VCaP (cell line): Measurements from ENCODE around the gene ATP6V1A.
A peak's percentile ranks its signal among the peaks of the same experiment; 100 is the strongest.

Experiments
- H3K27ac ChIP-seq: fragments of 450-650 bp; 2 replicates; pipeline ENCODE4 v1.5.1; 2017
- TF ChIP-seq, protein P1 (sequence below): fragments of 450-650 bp; conservative IDR thresholded peaks from 2 replicates; pipeline ENCODE4 v1.5.1; 2017; ENCODE audit warnings: mild to moderate bottlenecking, moderate library complexity

The ATP6V1A gene

DNA sequence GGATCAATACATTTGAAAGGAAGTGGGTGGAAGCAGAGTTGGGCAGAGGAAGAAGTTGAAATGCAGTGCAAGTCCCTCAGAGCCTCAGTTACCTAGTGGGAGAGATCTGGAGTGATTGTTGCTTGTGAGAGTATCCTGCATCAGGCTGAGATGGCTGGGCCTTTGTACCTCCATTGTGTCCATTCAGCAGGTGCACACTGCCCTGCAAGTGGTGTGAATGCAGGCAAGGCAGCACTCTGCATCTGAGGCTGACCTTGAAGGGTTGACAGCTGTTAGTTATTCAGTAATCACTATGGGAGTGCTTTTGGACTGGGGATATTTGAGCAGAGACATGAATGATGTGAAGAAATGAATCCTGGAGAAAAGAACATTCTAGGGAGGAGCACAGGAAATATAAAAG, 25.2 kb downstream of the ATP6V1A start:
- H3K27ac ChIP-seq = no peak overlapping the region
- TF ChIP-seq, protein P1, sequence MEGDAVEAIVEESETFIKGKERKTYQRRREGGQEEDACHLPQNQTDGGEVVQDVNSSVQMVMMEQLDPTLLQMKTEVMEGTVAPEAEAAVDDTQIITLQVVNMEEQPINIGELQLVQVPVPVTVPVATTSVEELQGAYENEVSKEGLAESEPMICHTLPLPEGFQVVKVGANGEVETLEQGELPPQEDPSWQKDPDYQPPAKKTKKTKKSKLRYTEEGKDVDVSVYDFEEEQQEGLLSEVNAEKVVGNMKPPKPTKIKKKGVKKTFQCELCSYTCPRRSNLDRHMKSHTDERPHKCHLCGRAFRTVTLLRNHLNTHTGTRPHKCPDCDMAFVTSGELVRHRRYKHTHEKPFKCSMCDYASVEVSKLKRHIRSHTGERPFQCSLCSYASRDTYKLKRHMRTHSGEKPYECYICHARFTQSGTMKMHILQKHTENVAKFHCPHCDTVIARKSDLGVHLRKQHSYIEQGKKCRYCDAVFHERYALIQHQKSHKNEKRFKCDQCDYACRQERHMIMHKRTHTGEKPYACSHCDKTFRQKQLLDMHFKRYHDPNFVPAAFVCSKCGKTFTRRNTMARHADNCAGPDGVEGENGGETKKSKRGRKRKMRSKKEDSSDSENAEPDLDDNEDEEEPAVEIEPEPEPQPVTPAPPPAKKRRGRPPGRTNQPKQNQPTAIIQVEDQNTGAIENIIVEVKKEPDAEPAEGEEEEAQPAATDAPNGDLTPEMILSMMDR = no peak

DNA sequence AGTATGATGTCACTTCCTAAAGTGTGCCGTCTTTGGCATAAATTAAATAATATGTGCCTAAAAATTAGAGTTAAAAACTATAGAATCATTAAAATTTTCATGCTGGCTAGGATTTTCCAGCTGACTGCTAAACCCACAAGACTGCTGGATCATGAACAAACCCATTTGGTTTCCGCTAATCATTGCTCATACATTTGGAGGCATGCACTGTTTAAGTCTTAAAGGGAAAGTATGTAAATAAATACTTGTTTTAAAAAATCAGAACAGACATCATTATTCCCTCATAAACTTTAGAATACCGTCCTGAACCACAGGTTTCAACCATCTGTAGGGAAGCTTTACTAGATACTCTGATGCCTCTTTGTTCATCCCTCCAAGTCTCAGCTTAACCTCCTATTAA, 26.5 kb downstream of the ATP6V1A start:
- no peak overlapping the region for H3K27ac ChIP-seq
- TF ChIP-seq, protein P1 = no peak

DNA sequence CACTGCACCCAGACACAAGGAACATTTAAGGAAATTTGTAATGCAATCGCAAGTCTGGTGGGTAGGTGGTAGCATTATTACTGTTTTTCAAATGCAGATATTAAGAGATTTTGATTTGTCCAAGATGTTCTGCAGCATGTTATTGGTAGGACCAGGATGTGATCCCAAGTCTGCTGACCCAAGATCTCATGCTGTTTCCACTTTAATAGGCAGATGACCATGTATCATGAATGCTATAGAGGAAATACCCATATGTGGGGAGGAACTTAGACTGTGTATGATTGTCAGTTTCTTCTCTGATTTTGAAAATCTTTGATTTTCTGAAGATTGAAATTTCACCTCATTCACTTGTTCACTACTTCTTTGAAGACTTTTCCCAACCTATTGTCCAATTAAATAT, 28.7 kb downstream of the ATP6V1A start:
- H3K27ac ChIP-seq = no peak overlapping the region
- TF ChIP-seq, protein P1 = no peak

DNA sequence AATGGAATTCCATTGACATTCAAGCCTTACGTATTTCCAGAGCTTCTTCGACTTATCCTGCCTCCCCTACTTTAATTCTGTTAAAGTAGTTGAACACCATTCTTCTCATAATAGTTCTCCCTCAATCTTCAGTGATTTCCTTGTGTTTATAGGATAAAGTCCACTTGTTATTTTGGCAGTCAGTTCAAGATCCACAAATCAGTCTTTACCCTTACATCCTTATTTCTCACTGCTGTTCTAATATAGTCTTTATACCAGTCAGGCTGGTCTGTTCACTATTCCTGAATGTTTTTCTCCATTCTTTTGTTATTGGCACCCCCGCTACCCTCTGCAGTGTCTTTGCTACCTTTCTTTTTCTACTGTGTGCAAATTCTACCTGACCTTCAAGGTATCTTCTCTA, 29.7 kb downstream of the ATP6V1A start:
- TF ChIP-seq, protein P1 = no peak
- H3K27ac ChIP-seq = no peak overlapping the region

DNA sequence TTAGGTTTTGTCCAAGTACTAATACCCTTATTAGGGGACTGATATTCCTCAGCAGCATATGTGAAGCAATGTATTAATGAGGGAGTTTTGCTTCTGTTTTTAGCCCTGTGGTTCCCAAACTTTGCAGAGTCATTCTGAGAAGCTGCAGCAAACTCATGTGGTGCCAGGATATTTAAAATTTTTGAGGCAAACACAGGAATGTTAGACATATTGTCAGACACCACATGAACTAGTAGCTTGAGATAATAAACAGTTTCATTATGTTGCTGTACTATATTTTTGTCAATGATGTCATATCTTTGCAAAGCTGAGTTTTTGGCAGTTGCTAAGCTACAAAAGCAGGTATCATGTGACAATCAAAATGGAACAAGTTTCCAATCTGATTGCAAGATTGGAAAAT, 36.6 kb downstream of the ATP6V1A start:
- no peak overlapping the region for H3K27ac ChIP-seq
- TF ChIP-seq, protein P1 = no peak

DNA sequence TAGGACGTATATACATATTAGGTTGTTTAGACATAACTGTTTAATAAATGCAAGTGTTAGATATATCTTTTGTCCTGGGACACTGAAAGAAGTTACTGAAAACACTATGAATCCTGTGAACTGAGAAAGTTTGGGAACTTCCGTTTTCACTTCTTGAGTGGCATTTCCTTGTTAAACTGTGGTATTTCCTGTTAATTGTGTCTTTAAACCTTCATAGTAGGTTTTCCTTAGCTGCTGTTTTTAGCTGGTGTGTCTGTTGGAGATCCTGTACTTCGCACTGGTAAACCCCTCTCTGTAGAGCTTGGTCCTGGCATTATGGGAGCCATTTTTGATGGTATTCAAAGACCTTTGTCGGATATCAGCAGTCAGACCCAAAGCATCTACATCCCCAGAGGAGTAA, 37.1 kb downstream of the ATP6V1A start:
- no peak overlapping the region for H3K27ac ChIP-seq
- TF ChIP-seq, protein P1 = no peak

DNA sequence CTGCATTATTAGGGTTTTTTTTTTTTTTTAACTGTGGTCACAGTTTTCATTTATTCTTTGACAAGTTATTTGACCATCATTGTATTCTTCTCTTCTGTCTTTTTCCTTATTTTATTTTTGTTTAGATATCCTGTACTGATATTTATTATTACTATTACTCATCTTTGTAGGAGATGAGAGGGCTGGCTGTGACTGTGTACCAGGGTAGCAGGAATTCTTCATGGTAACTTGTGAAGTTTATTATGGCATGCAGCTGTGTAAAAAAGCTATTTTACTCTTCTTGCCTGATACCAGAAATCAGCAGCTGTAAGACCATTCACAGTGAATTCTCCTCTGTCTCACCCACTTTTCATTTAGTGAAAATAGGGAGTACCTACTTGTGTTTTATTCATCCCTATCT, 44.5 kb downstream of the ATP6V1A start:
- H3K27ac ChIP-seq = peak overlapping the region; percentile 10; the same call in 1 of the 2 replicates
- TF ChIP-seq, protein P1 = no peak

DNA sequence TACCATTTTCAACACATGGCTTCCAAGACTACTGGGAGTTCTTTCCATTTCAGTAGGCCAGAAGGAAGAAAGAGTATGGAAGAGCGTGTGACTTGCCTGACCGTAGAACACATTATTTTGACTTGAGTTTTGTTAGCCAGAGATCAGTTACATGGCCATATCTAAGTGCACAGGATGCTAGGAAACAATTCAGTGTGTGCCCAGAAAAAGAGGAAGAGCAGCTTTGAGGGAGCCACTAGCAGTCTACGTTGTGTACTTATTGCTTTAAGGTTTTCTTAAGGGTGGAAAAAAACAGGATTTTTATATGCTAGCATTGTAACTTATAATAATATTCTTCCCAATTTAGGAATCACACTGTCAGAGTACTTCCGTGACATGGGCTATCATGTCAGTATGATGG, 47.7 kb downstream of the ATP6V1A start:
- H3K27ac ChIP-seq = no peak overlapping the region
- TF ChIP-seq, protein P1 = no peak
